Activated CD4-positive, alpha-beta T cell treated with anti-CD3 and anti-CD28 coated beads, Interleukin-2, Interleukin-6, amounts not matched to agents 100 ng/mL and 50 ng/mL, durations not matched to agents 16 hours and 8 hours (primary cell): Measurements from ENCODE around the gene CD3G.

Source experiments
- DNase-seq: peaks from one replicate; pipeline ENCODE4 v3.0.0-alpha.2; 2020

Gene CD3G

DNA sequence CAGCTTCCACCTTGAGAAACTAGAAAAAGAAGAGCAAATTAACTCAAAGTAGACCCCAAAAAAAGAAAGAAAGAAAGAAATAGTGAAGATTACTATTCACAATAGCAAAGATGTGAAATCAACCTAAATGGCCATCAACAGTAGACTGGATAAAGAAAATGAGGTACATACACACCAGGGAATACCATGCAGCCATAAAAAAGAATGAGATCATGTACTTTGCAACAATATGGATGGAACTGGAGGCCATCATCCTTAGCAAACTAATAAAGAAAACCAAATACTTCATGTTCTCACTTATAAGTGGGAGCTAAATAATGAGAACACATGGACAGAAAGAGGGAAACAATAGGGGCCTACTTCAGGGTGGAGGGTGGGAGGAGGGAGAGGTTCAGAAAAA, 15.4 kb upstream of the CD3G start:
- DNase-seq = no peak

DNA sequence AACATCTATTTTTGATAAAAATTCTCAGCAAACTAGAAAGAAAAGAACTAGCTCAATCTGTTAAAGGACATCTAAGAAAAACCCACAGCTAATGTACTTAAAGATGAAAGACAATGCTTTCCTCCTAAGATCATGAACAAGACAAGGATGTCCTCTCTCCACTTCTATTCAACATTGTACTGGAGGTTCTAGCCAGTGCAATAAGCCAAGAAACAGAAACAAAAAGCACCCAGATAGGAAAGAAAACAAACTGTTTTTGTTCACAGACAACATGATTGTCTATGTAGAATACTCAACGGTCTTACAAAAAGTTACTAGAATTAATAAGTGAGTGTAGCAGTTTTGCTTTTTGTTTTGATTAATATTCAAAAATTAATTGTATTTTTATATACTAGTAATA, 9.4 kb upstream of the CD3G start:
- no peak for DNase-seq

DNA sequence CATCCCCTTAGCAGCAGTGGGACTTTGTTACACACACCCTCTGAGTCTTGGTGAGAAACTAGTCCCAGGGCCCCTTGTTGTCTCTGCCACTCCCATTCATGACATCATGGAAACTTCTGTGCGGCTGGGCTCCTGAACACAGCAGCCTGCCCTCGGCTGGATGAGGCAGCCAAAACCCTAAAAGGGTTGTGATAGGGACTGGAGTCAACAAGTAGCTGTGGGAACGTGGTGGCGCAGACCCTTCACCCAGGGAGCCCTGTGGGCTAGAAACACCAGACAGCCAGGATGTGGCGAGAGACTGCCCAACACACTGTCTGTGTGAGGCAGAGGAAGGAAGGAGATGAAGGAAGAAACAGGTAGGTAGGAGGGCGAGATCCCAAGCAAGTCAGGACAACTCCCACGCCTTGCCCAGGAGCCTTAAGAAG, 5.5 kb upstream of the CD3G start:
- peak; percentile 90 for DNase-seq

DNA sequence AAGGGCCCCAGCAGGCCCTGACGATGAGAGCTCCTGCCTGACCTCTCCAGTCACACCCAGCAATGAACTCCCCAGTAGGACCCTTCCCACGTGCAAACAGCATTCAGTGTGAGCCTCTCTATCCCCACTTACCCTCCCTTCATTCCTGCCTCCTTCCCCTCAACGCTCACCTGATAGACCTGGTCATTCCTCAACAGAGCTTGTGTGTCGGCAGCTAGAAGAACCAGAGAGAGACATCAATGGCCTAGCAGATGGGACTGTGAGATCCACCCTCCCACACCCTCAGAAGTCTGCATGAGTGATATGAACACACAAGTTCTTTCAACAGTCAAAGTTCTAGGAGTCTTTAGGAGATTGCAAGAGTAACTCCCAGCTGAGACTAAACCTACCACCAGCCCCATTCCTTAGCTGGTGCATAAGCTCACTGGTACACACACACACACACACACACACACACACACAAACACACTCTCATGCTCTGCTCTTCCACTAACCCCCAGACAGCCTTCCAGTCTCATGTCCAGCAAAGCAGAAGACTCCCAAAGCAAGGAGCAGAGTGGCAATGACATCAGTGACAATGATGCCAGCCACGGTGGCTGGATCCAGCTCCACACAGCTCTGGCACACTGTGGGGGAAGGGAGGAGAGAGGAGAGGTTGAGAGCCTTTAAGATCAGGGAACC, 4.7 kb upstream of the CD3G start:
- peak; percentile 27 for DNase-seq

DNA sequence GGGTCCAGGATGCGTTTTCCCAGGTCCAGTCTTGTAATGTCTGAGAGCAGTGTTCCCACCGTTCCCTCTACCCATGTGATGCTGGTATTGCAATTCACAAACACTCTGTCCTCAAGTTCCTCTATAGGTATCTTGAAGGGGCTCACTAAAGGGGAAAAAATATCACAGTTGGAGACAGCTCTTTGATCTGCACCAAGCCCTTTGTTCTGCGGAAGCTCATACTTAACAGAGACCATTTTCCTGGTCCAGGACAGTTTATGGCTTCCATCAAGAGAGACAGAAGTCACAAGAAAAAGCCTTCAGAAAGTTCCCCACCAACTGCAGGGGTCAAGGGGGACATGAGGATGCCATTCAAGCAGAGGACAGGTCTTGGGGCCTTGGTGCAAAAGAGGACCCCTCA, 3.7 kb upstream of the CD3G start:
- DNase-seq = no peak

DNA sequence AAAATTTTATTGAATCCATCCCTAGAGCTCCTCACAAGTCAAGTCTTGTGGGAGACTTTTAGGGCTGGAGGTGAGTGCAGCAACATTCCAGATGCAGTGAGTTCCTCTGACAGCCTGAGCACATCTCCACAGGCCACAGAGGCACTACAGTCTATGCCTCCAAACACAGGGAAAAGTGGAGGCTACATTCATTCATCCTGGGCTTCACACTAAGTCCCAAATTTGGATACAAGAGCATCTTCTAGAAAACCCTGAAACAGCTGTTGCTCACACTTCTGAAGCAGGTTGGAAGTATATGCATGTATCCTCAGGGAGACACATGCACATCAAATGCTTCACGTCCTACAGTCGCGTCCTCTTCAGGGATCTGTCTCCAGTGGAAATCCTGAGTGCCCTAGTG, 2.9 kb upstream of the CD3G start:
- DNase-seq = no peak

DNA sequence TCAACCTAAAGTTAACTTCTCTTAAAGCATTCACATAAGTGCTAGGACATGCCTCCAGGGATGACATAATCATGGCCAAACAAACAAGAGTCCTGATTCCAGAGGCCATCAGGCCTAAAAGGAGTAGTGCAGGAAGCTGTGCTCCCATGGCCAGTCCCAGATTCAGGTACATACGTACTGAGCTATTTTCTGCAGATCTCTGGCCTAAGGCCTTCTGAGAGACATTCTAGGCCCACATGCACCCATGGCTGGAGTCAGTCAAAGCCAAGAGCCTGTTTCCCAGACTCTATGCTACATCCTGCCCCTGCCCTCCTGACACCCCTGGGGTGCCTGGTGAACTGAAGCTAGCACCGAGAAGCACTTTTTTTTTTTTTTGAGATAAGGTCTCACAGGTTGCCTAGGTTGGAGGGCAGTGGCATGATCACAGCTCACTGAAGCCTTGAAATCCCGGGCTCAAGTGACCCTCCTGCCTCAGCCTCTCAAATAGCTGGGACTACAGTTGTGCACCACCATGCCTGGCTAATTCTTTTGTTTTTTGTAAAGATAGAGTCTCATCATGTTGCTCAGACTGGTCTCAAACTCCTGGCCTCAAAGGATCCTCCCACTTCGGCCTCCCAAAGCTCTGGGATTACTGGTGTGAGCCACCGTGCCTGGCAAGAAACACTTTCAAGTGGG, 2.2 kb upstream of the CD3G start:
- peak; percentile 36 for DNase-seq

DNA sequence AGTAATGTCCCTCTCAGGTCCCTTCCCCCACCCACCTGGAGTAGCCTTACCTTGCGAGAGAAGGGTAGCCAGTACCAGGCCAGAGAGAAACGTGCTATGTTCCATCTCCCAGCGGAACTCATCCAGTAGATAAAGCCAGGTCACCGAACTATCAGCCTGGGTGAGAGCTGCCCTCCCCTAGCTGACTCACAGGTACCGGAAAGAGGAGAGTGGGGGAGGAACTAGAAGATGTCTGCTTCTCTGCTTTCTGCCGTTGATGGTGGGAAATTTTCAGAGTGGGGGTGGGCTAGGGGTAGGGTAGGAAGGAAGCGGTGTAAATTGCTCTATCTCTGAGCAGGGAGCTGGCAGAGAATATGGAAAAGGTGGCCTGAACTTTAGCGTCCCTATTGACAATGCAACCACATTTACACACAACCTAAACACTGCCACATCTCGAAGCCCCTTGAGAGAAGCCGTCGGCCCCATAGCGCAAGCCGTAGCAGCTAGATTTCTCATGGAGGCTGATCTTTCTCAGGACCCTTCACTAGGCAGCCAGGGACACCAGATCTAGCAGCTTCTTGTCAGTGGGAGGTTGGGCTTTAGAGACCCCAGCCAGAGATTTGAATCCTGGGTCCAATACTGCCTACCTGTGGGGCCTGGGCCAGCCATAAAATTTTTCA, 1.5 kb upstream of the CD3G start, which contains the start of gene CD3D:
TSS of gene CD3D (minus strand) at position 203 of the 659 bp plus-strand sequence. CDS start at position 105, 98 bp downstream.
- peak; percentile 88 for DNase-seq

DNA sequence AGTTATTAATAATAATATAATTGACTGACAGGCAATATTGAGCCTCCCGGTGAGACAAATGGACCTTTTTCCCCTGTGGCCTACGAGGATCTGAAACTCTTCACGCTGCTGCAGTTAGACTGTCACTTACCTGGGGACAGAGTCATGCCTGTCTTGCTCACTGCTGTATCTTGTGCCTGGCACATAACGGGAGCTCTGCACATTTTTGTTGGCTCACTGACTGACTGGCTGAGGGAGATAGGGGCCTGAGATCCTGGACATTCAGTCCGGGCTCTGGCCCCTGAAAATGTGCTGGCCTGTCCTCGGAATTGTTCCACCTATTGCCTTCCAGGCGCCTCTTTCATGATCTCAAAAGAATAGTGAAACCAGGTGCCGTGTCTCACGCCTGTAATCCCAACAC, 896 bp upstream of the CD3G start:
- DNase-seq = peak; percentile 49

DNA sequence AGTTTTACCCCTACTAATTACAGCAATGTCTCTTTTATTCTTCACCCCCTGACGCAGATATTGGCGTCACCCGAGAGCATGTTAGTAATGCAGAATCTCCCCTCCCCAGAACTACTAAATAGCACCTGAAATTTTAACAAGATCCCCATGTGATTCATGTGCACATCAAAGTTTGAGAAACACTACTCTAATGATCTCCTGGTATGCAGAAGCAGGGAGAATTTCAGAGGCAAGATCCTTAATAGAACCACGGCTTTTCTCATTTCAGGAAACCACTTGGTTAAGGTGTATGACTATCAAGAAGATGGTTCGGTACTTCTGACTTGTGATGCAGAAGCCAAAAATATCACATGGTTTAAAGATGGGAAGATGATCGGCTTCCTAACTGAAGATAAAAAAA, 5.3 kb downstream of the CD3G start:
- no peak for DNase-seq

DNA sequence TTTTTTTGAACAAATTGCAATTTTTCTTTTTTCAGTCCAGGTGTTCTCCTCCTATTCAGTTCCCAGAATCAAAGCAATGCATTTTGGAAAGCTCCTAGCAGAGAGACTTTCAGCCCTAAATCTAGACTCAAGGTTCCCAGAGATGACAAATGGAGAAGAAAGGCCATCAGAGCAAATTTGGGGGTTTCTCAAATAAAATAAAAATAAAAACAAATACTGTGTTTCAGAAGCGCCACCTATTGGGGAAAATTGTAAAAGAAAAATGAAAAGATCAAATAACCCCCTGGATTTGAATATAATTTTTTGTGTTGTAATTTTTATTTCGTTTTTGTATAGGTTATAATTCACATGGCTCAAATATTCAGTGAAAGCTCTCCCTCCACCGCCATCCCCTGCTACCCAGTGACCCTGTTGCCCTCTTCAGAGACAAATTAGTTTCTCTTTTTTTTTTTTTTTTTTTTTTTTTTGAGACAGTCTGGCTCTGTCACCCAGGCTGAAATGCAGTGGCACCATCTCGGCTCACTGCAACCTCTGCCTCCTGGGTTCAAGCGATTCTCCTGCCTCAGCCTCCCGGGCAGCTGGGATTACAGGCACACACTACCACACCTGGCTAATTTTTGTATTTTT, 9.1 kb downstream of the CD3G start:
- DNase-seq = peak; percentile 40

DNA sequence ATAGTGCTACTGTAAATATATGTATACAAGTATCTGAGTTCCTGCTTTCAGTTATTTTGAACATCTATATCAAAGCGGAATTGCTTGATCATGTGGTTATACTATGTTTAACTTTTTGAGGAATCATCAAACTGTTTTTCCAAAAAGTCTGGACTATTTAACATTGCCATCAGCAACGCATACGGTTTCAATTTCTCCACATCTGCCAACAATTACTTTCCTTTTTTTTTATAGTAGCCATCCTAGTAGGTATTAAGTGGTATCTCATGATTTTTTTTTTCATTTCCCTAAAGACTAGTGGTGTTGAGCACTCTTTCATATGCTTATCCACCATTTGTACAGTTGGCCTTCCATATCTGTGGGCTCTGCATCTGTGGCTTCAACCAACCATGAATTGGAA, 13.9 kb downstream of the CD3G start:
- DNase-seq = no peak

DNA sequence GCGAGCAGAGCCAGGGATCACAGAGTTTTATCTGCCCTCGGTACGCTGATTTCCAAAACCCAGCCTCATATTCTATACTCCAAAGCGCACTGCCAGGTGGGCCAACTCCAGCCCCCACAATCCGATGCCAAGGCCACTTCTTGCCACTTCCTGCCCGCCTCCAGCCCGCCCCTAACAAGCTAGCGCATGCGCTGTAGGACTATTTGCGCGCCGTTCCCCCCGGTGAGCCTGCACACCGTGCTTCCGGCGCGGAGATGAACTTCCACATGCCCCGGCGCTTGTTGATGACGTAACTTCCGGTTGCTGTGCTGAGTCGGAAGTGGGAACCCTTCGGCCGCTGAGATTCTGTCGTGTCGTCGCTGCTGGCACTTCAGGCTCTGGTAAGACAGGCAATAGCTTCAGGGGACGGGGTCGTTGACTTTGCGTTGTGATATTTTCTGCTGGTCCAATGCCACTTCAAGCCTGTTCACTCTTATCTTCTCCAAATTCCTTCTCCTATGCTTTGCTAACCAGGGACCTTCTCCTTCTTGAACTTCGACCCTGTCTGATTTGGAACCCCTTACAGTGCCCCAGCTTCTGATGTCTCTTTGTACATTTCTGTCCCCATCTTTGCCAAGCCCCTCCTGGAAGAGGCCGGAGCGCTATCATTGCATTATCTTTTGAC, 15.3 kb downstream of the CD3G start, which contains the start of gene UBE4A:
TSS of gene UBE4A (plus strand) at position 306 of the 664 bp plus-strand sequence. CDS start 5,481 bp downstream, outside the sequence.
- DNase-seq = peak; percentile 99

DNA sequence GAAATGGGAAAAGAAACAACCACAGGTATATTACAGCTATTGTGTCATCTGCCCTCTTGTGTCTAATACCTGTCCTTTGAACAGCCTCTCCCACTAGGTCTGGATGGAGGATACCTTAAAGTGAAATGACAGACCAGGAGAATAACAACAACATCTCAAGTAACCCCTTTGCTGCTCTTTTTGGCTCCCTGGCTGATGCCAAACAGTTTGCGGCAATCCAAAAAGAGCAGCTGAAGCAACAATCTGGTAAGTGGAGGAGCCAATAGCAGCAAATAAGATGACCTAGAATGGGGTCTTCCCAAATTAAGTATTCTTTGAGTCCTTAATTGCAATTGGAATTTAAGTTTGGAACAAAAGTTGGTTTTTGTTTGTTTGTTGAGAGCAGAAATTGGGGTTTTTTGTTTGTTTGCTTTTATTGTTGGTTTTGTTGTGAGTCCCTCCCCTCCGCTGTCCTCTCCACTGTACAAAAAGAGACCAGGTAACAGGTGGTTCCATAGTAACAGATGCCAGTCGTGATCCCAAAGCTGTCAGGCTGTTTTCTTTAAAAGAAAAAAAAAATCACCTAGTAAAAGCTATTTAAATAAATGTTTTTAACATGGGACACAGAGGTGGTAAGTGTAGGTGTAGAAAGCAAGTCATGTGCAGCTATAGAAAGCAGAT, 20.9 kb downstream of the CD3G start:
- no peak for DNase-seq

DNA sequence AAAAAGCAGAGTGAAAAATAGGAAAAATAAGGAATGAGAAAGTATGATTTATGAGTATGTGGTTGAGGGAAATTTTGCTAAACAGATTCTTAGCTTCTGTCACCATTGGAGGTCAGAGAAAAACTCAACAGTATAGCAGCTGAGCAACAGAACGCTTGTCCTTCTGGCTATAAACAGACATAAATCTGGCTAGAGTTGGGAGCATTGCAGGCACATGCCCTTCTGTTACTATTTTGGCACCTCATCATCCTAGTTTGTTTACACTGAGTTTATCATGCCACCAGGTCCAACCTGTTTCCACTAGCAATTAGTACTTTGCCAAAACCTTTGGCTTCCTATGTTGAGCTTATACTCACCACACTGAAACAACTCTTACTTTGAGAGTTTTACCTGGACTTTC, 22.1 kb downstream of the CD3G start:
- no peak for DNase-seq

DNA sequence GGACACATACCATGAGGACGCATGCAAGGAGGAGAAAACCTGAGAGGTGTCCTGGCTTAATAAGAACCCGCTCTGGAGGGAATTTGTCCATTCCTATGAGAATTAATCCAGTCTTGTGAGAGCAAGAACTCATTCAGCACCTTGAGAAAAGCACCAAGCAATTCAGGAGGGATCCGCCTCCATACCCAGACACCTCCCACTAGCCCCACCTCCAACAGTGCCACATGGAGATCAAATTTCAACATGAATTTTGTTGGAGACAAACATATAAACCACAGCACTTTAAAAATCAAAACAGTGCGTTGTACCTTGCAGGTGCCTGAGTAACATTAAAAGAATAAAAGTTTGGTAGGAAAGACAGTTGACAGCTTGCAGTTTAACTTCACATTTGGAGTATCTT, 26.6 kb downstream of the CD3G start:
- no peak for DNase-seq

DNA sequence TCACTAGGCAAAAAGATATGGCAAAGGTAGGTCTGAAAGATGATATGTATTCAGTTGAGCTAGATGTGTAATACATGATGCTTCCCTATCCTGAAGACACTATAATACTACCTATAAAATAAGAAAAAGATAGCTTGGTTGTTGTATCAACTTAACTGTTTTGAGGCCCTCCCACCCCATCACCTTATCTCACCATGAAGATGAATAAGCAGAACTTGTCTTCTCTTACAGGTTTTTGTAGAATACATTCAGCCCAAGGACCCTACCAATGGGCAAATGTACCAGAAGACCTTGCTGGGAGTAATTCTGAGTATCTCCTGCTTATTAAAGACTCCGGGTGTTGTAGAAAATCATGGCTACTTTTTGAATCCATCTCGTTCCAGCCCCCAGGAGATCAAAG, 29.1 kb downstream of the CD3G start:
- DNase-seq = no peak

DNA sequence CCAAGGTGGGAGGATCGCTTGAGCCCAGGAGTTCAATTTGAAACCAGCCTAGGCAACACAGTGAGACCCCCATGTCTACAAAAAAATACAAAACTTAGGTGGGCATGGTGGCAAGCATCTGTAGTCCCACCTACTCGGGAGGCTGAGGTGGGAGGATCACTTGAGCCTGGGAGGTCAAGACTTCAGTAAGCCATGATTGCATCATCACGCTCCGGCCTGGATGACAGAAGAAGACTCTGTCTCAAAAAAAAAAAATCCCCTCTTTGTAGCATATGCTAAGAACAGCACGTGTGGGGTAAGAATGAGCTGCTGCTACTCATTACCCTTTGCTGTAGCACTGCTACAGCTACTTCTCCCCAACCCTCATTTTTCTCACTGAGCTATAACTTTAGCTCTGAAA, 29.7 kb downstream of the CD3G start:
- DNase-seq = no peak

DNA sequence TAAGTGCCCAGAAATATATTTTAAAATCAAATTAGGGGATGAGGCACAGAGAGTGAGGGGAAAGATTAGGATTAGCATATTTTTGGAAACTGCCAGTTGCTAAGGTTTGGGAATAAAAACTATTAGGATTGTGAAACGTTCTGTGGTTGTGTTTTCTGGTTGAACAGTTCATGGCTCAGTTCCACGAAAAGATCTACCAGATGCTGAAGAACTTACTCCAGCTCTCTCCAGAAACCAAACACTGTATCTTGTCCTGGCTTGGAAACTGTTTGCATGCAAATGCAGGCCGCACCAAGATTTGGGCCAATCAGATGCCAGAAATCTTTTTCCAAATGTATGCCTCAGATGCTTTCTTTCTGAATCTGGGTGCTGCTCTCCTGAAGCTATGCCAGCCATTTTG, 30.6 kb downstream of the CD3G start:
- DNase-seq = no peak

DNA sequence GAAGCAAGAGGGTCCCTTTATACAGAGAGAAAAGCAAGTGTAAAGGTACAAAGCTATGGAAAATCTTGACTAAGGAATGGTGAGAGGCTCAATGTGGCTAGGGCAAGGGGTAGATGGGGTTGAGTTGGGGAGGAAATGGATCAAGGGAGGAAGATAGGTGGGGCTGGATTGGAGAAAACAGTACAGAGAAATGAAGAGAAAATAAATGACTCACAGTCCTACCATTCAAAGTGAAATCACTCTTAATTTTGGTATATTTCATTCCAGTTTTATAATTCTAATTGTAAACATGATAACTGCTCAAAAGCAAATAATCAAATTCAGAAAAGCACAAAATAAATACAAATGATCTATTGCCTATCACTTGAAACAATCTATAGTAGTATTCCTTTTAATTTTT, 31.8 kb downstream of the CD3G start:
- no peak for DNase-seq

DNA sequence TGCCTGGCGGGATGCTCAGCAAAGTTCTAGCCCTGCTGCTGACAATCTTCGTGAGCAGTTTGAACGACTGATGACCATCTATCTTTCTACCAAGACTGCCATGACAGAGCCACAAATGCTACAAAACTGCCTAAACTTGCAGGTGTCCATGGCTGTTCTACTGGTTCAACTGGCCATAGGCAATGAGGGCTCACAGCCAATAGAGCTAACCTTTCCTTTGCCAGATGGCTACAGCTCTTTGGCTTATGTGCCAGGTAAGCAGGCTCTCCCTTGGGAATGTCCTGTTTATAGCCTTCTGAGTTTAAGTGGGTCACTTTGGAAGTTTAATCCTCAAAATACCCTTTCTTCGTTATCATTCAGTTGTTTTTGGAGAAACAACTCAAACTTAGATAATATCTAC, 35.4 kb downstream of the CD3G start:
- no peak for DNase-seq

DNA sequence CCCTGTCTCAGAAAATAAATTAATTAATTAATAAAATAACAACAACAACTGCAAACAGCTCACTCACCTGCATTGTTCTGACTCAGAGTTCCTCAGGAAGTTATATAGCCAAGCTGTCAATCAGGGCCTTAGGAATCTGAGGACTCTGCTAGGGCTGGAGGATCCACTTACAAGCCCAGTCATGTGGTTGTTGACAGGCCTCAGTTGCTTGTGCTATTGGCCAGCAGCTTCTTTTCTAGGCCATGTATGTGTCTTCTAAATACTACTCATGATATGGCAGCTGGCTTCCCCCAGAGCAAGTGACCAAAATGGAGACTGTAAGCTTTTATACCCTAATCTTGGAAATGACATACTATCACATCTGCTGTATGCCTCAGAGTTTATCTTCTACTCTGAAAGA, 36.4 kb downstream of the CD3G start:
- no peak for DNase-seq

DNA sequence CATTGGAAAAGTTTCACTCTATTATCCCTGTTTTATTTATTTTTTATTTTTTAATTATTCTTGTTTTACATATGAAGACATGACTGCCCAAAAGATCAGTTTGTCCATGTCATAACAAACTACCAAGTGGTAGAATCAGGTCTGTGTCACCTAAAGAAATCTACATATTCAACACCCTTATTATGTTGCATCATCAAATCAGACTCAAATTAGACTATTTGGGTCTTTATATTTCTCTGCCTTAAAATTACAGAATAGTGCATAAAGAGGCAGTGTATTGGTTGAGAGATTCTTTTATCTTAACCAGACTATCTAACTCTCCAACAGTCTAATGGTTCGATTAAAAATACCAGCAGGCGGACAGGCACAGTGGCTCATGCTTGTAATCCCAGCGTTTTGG, 38.8 kb downstream of the CD3G start:
- no peak for DNase-seq
